Measurements from ENCODE around the gene ZNF749.

Gene ZNF749

DNA sequence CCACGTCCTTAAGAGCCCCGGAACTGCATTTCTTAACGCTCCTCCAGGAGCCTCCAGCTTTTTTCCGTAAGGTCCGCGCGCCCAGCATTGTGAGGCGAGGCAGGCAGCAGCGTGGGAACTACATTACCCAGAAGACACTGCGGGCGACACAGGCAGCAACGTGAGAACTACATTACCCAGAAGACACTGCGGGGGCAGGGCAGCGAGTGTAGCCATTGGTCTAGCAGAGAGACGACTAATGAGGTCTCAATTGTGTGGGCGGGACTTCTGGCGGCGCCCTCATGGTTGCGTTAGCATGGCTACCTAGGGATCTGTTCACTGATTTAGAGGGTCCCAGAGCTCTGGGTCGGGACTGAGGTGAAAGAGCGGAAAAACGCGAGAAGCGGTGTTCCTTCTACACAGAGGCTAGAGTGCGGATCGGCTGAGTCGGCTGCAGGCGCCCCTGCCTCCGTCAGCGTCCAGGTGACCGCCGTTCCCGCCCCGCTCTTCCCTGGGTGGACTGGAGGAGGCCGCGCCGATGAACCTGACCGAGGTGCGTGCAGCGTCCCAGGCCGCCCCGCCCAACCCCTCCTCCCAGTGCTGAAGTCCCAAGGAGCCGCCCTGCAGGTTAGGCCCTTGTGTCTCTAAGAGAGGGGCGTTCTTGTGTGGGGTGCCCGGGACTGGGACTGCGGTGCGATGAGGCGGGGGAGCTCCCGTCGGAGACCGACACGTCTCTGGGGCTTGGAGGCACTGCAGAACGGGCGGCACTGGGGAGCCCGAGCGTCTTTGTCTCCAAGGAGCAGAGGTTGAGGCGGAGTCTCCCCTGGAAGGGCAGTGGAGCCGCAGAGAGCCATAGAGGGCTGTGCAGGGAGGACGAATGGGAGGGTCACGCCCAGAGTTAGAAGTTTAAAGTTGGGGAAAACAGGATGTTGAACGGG is at the start of gene ZNF749:
Gene ZNF749, plus strand, starts transcription at position 264 of the 917 bp plus-strand sequence. Its CDS starts 254 bp downstream, at position 518.
- no peaks in the 10 kb centered on the region for H3K9me3 ChIP-seq (ENCODE audit: control insufficient read depth, insufficient read depth, low read length)
- peak; percentile 98 for DNase-seq (ENCODE audit: low read depth, low spot score)

DNA sequence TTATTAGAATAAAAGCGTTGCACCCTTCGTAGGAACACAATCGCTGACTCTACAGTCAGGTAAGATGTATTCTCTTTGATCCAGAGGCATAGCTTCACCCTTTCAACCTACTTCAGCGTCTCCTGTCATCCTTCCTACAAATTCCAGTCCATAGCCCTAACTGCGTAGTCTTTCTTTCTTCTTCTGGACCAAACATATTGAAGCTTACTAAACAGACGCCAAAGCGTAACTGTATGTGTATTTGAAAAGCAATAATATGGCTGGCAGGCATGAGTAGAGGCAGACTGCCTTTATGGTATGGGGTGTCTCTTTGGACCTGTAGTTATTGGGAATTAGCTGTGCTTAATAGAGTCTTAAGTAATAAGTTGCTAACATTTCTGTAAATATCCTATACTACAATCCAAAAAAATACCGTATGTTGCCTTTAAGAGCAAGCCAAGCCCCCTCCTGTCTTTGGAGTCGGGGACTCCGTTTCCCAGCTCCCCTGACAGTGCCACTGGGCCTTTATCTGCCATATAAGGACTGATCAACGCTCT is 45.9 kb upstream of the ZNF749 start:
- no peaks in the 10 kb centered on the region; the same call in 1 of the 2 replicates for H3K4me1 ChIP-seq (ENCODE audit: control insufficient read depth, insufficient read depth, low read length)
- H3K27me3 ChIP-seq (ENCODE audit: control insufficient read depth, insufficient read depth, low read length) = no peaks in the 10 kb centered on the region
- no CpG with 5 or more reads among the region's 11 CpGs for WGBS (ENCODE audit: insufficient coverage, insufficient read length)
- H3K9me3 ChIP-seq (ENCODE audit: control insufficient read depth, insufficient read depth, low read length) = no peaks in the 10 kb centered on the region
- no peak overlapping the region for H3K27ac ChIP-seq (ENCODE audit: low read length)
- H3K36me3 ChIP-seq (ENCODE audit: control insufficient read depth, insufficient read depth, low read length) = no peaks in the 10 kb centered on the region
- no peak for DNase-seq (ENCODE audit: low read depth, low spot score)
- H3K4me3 ChIP-seq (ENCODE audit: low read length) = peak overlapping the region; percentile 5; the same call in 1 of the 2 replicates

More for the DNA sequence above, at the start of gene ZNF749:
- no peaks in the 10 kb centered on the region; the same call in 1 of the 2 replicates for H3K36me3 ChIP-seq (ENCODE audit: control insufficient read depth, insufficient read depth, low read length)
- peak within 1 kb of the TSS; percentile 83; the same call in 1 of the 2 replicates for H3K4me3 ChIP-seq (ENCODE audit: low read length)
- no CpG with 5 or more reads among the region's 61 CpGs for WGBS (ENCODE audit: insufficient coverage, insufficient read length)
- no peak within 1 kb of the TSS for H3K27ac ChIP-seq (ENCODE audit: low read length)
- H3K27me3 ChIP-seq (ENCODE audit: control insufficient read depth, insufficient read depth, low read length) = no peaks in the 10 kb centered on the region
- H3K4me1 ChIP-seq (ENCODE audit: control insufficient read depth, insufficient read depth, low read length) = no peaks in the 10 kb centered on the region; the same call in 1 of the 2 replicates

DNA sequence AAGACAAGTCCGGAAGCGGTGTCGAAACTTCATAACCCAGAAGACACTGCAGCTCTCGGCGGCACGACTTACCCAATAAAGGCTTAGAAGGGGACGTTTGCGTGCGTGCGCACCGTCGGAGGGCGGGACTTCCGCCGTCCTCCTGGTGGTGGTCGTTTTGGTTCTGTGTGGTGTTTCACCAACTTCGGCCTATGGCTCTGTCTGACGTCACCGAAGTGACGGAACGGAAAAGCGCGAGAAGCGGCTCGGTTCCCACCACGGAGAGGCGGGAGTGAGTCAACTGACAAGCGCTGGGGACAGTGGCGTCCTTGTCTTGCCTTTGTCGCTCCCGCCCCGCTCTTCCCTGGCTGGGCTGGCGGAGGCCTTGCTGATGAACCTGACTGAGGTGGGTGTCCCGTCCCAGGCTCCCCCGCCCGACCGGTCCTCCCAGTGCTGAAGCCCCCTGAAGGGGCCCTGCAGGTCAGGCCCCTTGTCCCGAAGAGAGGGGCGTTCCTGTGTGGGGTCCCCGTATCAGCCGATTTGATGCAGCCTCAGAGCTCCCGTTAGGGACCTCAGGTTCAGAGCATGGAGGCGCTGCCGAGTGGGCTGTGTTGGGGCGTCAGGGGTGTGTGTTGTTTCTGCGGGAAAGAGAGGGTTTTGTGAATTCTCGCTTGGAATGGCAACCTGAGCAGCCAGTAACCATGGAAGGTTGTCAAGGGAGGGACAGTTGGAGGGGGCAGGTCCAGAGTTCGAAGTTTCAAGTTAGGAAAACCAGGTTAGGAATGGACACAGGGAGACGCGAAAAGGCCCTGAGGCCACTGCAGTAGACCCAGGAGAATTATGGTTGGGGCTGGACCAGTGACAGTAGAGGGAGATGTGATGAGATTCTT is 45.2 kb upstream of the ZNF749 start, which contains the start of gene ZNF548:
Gene ZNF548, plus strand, starts transcription at position 125 of the 869 bp plus-strand sequence. Its CDS starts 246 bp downstream, at position 371.
- Histone ChIP-seq H3K4me3 (ENCODE audit: low read length) (peak within 1 kb of the TSS; percentile 84), H3K9me3 (ENCODE audit: control insufficient read depth, insufficient read depth, low read length) (no peaks in the 10 kb centered on the region)

GRCh38 chr19:57395710-57396109 is 39.4 kb upstream of the ZNF749 start:
- Histone ChIP-seq H3K9me3 (ENCODE audit: control insufficient read depth, insufficient read depth, low read length) (no peaks in the 10 kb centered on the region), H3K36me3 (ENCODE audit: control insufficient read depth, insufficient read depth, low read length) (peaks cover 6% of the 10 kb centered on the region; the same call in 1 of the 2 replicates), H3K4me1 (ENCODE audit: control insufficient read depth, insufficient read depth, low read length) (no peaks in the 10 kb centered on the region), H3K27ac (ENCODE audit: low read length) (no peak overlapping the region), H3K27me3 (ENCODE audit: control insufficient read depth, insufficient read depth, low read length) (no peaks in the 10 kb centered on the region), H3K4me3 (ENCODE audit: low read length) (no peak overlapping the region)
- no peak for DNase-seq (ENCODE audit: low read depth, low spot score)
- no CpG with 5 or more reads among the region's 5 CpGs for WGBS (ENCODE audit: insufficient coverage, insufficient read length)

More for the DNA sequence above, 45.2 kb upstream of the ZNF749 start, which contains the start of gene ZNF548:
- H3K27ac ChIP-seq (ENCODE audit: low read length) = no peak within 1 kb of the TSS
- H3K4me1 ChIP-seq (ENCODE audit: control insufficient read depth, insufficient read depth, low read length) = no peaks in the 10 kb centered on the region; the same call in 1 of the 2 replicates
- H3K27me3 ChIP-seq (ENCODE audit: control insufficient read depth, insufficient read depth, low read length) = no peaks in the 10 kb centered on the region
- no peaks in the 10 kb centered on the region for H3K36me3 ChIP-seq (ENCODE audit: control insufficient read depth, insufficient read depth, low read length)
- DNase-seq (ENCODE audit: low read depth, low spot score) = peak; percentile 100
- no CpG with 5 or more reads among the region's 50 CpGs for WGBS (ENCODE audit: insufficient coverage, insufficient read length)

GRCh38 chr19:57398868-57399267 is 36.3 kb upstream of the ZNF749 start:
- H3K9me3 ChIP-seq (ENCODE audit: control insufficient read depth, insufficient read depth, low read length) = no peaks in the 10 kb centered on the region
- WGBS (ENCODE audit: insufficient coverage, insufficient read length) = no CpG with 5 or more reads among the region's 5 CpGs
- H3K4me1 ChIP-seq (ENCODE audit: control insufficient read depth, insufficient read depth, low read length) = no peaks in the 10 kb centered on the region
- no peak overlapping the region for H3K27ac ChIP-seq (ENCODE audit: low read length)
- no peak overlapping the region for H3K4me3 ChIP-seq (ENCODE audit: low read length)
- H3K36me3 ChIP-seq (ENCODE audit: control insufficient read depth, insufficient read depth, low read length) = peaks cover 6% of the 10 kb centered on the region; the same call in 1 of the 2 replicates
- DNase-seq (ENCODE audit: low read depth, low spot score) = no peak
- no peaks in the 10 kb centered on the region for H3K27me3 ChIP-seq (ENCODE audit: control insufficient read depth, insufficient read depth, low read length)

DNA sequence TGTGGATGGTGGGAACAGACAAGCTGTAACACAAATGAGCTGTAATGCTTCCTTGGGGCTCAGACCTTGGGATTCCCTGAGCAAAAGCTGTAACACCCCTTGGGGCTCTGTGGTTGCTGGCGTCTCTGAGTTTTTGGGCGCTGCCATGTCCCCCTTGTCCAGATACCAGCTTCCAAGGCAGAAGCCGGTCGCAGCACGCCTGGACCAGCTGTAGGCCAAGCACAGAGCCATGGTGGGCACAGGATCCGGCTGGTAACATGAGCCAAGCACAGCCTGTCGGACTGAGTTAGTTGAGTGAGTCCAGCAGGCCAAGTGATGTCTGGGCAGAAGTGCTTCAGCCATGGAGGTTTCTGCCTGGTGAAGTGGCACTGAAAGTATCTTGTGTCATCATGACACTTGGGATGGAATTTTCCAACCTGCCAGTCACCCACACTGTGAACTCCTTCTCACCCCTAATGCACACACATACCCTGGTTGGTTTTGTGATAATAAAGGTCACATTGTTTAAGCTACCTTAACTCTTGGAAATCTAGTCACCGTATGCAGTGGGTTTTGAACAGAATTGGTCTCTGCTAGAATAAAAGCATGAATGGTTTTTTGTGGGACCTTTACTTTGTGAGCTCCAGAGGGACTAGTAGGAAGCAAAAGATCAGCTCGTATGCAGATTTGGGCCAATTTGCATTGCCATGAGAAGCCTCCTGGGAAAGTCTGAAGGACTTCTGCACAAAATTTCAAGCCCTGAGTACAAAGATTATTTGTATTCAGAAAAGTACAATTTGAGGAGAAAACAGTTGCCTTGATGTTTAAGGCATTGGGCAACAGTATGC is 31.2 kb upstream of the ZNF749 start:
- Histone ChIP-seq H3K36me3 (ENCODE audit: control insufficient read depth, insufficient read depth, low read length) (no peaks in the 10 kb centered on the region; the same call in 1 of the 2 replicates), H3K4me3 (ENCODE audit: low read length) (no peak overlapping the region), H3K27ac (ENCODE audit: low read length) (no peak overlapping the region), H3K27me3 (ENCODE audit: control insufficient read depth, insufficient read depth, low read length) (no peaks in the 10 kb centered on the region), H3K9me3 (ENCODE audit: control insufficient read depth, insufficient read depth, low read length) (no peaks in the 10 kb centered on the region), H3K4me1 (ENCODE audit: control insufficient read depth, insufficient read depth, low read length) (no peaks in the 10 kb centered on the region)
- WGBS (ENCODE audit: insufficient coverage, insufficient read length) = no CpG with 5 or more reads among the region's 9 CpGs
- DNase-seq (ENCODE audit: low read depth, low spot score) = no peak

DNA sequence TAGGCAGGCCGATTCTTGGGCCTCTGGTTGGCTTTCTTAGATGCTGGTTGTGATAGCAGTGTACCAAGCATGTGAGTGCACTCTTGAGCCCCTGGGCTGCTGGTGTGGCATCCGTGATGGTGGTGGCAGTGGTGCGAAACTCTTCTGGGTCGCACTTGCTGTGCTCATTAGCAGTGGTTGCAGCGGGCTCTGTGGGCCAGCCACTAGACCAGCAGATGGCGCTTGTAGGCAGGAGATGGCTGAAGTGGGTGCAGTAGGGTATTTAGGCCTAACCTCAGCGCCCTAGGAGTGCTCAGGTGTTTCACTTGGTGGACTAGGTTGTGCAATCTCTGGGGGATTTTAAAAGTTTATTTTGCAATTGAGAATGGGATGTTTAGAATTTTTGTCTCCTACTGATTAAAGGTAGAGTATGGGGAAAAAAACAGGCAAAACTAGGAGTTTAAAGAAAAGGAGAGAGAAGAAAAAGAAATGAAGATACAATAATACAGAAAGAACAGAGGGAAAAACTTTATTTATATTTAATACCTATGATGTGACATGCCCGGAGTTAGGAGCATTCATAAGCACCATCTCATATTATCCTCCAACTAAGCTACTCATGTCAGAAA is 28.5 kb upstream of the ZNF749 start:
- no CpG with 5 or more reads among the region's 8 CpGs for whole genome bisulfite sequencing (ENCODE audit: insufficient coverage, insufficient read length)
- Histone ChIP-seq H3K36me3 (ENCODE audit: control insufficient read depth, insufficient read depth, low read length) (no peaks in the 10 kb centered on the region), H3K4me3 (ENCODE audit: low read length) (no peak overlapping the region), H3K4me1 (ENCODE audit: control insufficient read depth, insufficient read depth, low read length) (no peaks in the 10 kb centered on the region), H3K27ac (ENCODE audit: low read length) (no peak overlapping the region), H3K27me3 (ENCODE audit: control insufficient read depth, insufficient read depth, low read length) (no peaks in the 10 kb centered on the region), H3K9me3 (ENCODE audit: control insufficient read depth, insufficient read depth, low read length) (no peaks in the 10 kb centered on the region)
- peak; percentile 67 for DNase-seq (ENCODE audit: low read depth, low spot score)

DNA sequence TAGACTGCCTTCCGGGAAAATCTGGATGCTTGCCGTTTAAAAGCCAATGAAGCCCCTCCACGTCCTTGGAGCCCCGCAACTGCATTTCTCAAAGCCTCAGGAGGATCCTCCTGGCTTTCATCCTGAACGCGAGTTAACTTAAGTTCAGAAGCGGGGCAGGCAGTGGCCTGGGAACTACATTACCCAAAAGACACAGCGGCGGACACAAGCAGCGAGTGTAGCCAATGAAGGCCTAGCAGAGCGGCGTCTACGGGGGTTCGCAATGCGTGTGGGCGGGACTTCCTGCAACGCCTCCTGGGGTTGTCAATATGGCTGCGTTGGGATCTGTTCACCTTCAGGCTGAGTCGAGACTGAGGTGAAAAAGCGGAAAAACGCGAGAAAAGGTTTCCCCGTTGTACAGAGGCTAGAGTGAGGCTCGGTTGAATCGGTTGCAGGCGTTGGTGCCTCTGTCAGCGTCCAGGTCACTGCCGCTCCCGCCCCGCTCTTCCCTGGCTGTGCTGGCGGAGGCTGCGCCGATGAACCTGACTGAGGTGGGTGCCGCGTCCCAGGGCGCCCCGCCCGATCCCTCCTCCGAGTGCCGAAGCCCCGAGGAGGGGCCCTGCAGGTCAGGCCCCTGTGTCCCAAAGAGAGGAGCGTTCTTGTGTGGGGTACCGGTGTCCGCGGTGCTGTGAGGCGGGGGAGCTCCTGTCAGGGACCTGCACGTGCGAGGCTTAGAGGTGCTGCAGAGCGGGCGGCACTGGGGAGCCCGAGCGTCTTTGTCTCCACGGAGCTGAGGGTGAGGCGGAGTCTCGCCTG is 24.1 kb upstream of the ZNF749 start, which contains the start of gene ZNF17:
Gene ZNF17, plus strand, starts transcription at position 285 of the 795 bp plus-strand sequence. CDS start 2,455 bp downstream, outside the sequence.
- Histone ChIP-seq H3K4me3 (ENCODE audit: low read length) (peak within 1 kb of the TSS; percentile 73), H3K36me3 (ENCODE audit: control insufficient read depth, insufficient read depth, low read length) (no peaks in the 10 kb centered on the region), H3K4me1 (ENCODE audit: control insufficient read depth, insufficient read depth, low read length) (no peaks in the 10 kb centered on the region; the same call in 1 of the 2 replicates), H3K9me3 (ENCODE audit: control insufficient read depth, insufficient read depth, low read length) (no peaks in the 10 kb centered on the region), H3K27me3 (ENCODE audit: control insufficient read depth, insufficient read depth, low read length) (no peaks in the 10 kb centered on the region), H3K27ac (ENCODE audit: low read length) (no peak within 1 kb of the TSS)
- WGBS (ENCODE audit: insufficient coverage, insufficient read length) = no CpG with 5 or more reads among the region's 55 CpGs
- DNase-seq (ENCODE audit: low read depth, low spot score) = peak; percentile 82
